Prostate gland (tissue), 2 donors: ENCODE measurements around the gene RNASEL. TPM values are rescaled to one million over a fixed set of nuclear protein-coding genes. Genes with fewer than 3 reads are reported as not detected.

ENCODE experiments used
- DNase-seq: peaks from one replicate; pipeline ENCODE4 v3.0.0-alpha.2; 2019; ENCODE audit warnings: low spot score
- H3K27ac ChIP-seq, 2 donors: fragments of 200-600 bp; sonication (generic); 2 replicates each; pipeline ENCODE4 v1.5.1; 2017 to 2019
- H3K27me3 ChIP-seq: fragments of 200-600 bp; sonication (generic); replicated peaks from 2 replicates; pipeline ENCODE4 v1.5.1; 2019; ENCODE audit not compliant: insufficient read depth
- H3K36me3 ChIP-seq, 2 donors: fragments of 200-600 bp; sonication (generic); 1 replicate in 1 of 2; 2 replicates in 1 of 2; pipeline versions ENCODE4 v1.5.1 to v1.8.1; 2017 to 2019
- H3K4me1 ChIP-seq: fragments of 200-600 bp; sonication (generic); replicated peaks from 2 replicates; pipeline ENCODE4 v1.5.1; 2019
- H3K4me3 ChIP-seq, 2 donors: fragments of 200-600 bp; sonication (generic); 2 replicates each; pipeline ENCODE4 v1.5.1; 2017 to 2019
- H3K9me3 ChIP-seq: fragments of 200-600 bp; sonication (generic); 2 replicates; pipeline ENCODE4 v1.5.1; 2017
- POLR2A ChIP-seq: fragments of 450-650 bp; IDR thresholded peaks from one replicate; pipeline ENCODE4 v1.6.1; 2016; ENCODE audit warnings: antibody characterized with exemption, mild to moderate bottlenecking
- POLR2AphosphoS5 ChIP-seq: sonication (generic); formaldehyde crosslinking; IDR thresholded peaks from one replicate; pipeline ENCODE4 v1.6.1; 2017; ENCODE audit warnings: antibody characterized with exemption
- WGBS: methylation state at CpG from one replicate; pipeline ENCODE4 v1.1.5; 2018; 5-methylcytosine and 5-hydroxymethylcytosine counted together
- intact Hi-C: fragments of 100-400 bp; cut with DNase I; formaldehyde crosslinking; loops from one replicate; pipeline ENCODE4 v1.14.2; 2022
- total RNA-seq, 2 donors: library from RNA; depleted of rRNA; stranded (reverse); fragments of >200 nt; gene quantifications; one replicate each; pipeline ENCODE4 v1.1.0, GENCODE V29; 2016
- TF ChIP-seq, protein P1 (sequence below), 4 experiments: fragments of 200-600 bp in 2 of 4; fragments of 450-650 bp in 2 of 4; sonication (generic) in 2 of 4; IDR thresholded peaks; 1 replicate in 3 of 4; 2 replicates in 1 of 4; pipeline ENCODE4 v1.5.1; 2016 to 2019; ENCODE audit warnings: antibody characterized with exemption in 4 of 4, mild to moderate bottlenecking in 2 of 4, moderate library complexity in 2 of 4

RNASEL gene, protein sequence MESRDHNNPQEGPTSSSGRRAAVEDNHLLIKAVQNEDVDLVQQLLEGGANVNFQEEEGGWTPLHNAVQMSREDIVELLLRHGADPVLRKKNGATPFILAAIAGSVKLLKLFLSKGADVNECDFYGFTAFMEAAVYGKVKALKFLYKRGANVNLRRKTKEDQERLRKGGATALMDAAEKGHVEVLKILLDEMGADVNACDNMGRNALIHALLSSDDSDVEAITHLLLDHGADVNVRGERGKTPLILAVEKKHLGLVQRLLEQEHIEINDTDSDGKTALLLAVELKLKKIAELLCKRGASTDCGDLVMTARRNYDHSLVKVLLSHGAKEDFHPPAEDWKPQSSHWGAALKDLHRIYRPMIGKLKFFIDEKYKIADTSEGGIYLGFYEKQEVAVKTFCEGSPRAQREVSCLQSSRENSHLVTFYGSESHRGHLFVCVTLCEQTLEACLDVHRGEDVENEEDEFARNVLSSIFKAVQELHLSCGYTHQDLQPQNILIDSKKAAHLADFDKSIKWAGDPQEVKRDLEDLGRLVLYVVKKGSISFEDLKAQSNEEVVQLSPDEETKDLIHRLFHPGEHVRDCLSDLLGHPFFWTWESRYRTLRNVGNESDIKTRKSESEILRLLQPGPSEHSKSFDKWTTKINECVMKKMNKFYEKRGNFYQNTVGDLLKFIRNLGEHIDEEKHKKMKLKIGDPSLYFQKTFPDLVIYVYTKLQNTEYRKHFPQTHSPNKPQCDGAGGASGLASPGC
- total RNA-seq = 10 to 100 TPM in 1 of 2 donors, 1 to 10 TPM in 1; 7.6 to 10.7 TPM

DNA sequence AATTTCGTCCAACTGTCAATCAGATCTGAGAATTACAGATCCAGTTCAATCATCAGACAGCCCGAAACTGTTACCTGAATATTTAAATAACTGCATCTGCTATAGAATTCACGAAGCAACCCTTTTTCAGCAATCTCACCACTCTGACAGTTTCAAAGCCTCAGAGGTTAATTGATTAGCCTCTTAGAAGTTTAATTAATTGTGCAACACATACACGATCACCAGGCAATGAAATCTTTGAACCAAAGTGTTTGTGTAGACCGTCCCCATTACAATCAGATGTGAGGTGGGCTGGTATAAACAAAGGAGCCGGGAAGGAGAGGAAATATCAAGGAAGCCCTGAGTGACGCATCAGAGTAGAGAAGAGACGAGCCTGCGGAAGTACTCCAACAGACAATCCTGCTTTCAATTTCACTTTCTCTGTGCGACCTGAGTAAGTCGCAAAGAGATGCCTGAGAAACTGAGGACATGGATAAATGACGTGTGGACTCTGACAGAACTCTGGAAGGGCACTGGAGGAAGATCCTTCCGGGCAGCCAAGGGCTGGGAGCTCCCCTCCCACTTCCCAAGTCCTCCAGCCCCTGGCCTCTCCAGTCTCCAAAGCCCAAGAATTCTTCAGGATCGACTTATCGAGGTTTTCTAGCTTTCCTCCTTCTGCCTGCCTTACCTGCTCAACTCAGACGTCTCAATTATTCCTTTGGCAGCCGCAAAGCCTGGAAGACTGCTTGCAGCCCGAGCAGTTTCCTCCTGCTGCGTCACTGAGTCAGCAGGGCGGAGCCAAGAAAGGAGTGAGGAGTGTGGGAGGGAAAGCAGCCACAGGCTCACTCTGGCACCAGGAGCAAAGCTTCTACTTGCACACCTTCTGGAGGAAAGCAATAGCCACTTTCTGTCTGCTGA lies at the start of gene RNASEL:
Gene RNASEL, minus strand, starts transcription at position 757 of the 897 bp plus-strand sequence. CDS start 2,450 bp downstream, outside the sequence.
- intact Hi-C loops = loop anchor here (5.0 kb wide), 2 partner anchors 446 to 501 kb away; no protein-coding TSS in a partner anchor
- peak within 1 kb of the TSS; percentile 95 to 98 for H3K27ac ChIP-seq
- no peaks in the 10 kb centered on the region for H3K36me3 ChIP-seq
- TF ChIP-seq POLR2A (peak; percentile 50), POLR2AphosphoS5 (peak; percentile 69)
- TF ChIP-seq, protein P1, sequence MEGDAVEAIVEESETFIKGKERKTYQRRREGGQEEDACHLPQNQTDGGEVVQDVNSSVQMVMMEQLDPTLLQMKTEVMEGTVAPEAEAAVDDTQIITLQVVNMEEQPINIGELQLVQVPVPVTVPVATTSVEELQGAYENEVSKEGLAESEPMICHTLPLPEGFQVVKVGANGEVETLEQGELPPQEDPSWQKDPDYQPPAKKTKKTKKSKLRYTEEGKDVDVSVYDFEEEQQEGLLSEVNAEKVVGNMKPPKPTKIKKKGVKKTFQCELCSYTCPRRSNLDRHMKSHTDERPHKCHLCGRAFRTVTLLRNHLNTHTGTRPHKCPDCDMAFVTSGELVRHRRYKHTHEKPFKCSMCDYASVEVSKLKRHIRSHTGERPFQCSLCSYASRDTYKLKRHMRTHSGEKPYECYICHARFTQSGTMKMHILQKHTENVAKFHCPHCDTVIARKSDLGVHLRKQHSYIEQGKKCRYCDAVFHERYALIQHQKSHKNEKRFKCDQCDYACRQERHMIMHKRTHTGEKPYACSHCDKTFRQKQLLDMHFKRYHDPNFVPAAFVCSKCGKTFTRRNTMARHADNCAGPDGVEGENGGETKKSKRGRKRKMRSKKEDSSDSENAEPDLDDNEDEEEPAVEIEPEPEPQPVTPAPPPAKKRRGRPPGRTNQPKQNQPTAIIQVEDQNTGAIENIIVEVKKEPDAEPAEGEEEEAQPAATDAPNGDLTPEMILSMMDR (IDR thresholded peaks at IDR 0.05) = peak in 1 of 4 experiments; percentile 13
- H3K27me3 ChIP-seq = no peaks in the 10 kb centered on the region
- peak; percentile 76 for DNase-seq
- no peaks in the 10 kb centered on the region for H3K9me3 ChIP-seq
- peak within 1 kb of the TSS; percentile 60 to 69 for H3K4me3 ChIP-seq
- 4% methylated on average over 20 of the region's 20 CpGs for WGBS
- no peaks in the 10 kb centered on the region for H3K4me1 ChIP-seq

DNA sequence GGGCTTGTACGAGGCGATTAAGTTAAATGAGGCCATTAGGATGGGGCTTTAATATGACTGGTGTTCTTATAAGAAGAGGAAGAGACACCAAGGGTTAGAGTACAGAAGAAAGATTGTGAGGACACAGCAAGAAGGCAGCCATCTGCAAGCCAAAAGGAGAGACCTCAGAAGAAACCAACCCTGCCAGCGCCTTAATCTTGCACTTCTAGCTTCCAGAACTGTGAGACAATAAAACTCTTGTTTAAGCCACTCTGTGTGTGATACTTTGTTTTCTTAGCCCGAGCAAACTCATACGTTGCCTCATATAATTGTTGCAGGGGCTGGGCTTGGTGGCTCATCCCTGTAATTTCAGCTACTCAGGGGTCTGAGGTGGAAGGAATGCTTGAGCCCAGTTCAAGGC lies 48.7 kb upstream of the RNASEL start:
- no peak overlapping the region for H3K27ac ChIP-seq
- H3K4me3 ChIP-seq = no peak overlapping the region
- no peaks in the 10 kb centered on the region for H3K4me1 ChIP-seq
- no peaks in the 10 kb centered on the region for H3K36me3 ChIP-seq
- no peaks in the 10 kb centered on the region for H3K27me3 ChIP-seq
- no peak for DNase-seq
- 72% methylated on average over 5 of the region's 5 CpGs for WGBS
- H3K9me3 ChIP-seq = no peaks in the 10 kb centered on the region
- no peak for TF ChIP-seq POLR2AphosphoS5
- no peak for TF ChIP-seq POLR2A
- TF ChIP-seq, protein P1 (IDR thresholded peaks at IDR 0.05) = no peak
- intact Hi-C loops = no loop called here

DNA sequence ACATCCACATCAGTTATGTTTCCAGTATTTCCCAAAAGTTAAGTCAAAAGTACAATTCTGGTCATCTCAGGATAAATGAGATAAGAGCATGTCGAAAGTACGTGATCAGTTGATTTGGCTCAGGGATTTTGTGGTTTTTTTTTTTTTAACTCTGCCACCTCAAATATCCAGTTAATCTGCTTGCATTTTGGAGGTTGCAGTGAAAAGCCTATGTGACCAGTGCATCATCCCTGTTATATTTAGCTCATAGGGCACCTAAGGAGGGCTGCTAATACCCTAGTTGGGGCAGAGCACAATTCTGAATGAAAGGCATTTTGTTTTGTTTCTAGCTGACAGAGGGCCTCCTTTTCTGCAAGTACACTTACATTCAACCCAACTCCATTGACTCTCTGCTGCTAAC lies 46.8 kb upstream of the RNASEL start:
- no peak for DNase-seq
- Histone ChIP-seq H3K36me3 (no peaks in the 10 kb centered on the region), H3K9me3 (no peaks in the 10 kb centered on the region), H3K4me1 (no peaks in the 10 kb centered on the region), H3K4me3 (no peak overlapping the region), H3K27me3 (no peaks in the 10 kb centered on the region), H3K27ac (no peak overlapping the region)
- intact Hi-C loops = no loop called here
- WGBS = 71% methylated on average over 2 of the region's 2 CpGs
- TF ChIP-seq, protein P1 (IDR thresholded peaks at IDR 0.05) = no peak
- TF ChIP-seq POLR2AphosphoS5 (no peak), POLR2A (no peak)

DNA sequence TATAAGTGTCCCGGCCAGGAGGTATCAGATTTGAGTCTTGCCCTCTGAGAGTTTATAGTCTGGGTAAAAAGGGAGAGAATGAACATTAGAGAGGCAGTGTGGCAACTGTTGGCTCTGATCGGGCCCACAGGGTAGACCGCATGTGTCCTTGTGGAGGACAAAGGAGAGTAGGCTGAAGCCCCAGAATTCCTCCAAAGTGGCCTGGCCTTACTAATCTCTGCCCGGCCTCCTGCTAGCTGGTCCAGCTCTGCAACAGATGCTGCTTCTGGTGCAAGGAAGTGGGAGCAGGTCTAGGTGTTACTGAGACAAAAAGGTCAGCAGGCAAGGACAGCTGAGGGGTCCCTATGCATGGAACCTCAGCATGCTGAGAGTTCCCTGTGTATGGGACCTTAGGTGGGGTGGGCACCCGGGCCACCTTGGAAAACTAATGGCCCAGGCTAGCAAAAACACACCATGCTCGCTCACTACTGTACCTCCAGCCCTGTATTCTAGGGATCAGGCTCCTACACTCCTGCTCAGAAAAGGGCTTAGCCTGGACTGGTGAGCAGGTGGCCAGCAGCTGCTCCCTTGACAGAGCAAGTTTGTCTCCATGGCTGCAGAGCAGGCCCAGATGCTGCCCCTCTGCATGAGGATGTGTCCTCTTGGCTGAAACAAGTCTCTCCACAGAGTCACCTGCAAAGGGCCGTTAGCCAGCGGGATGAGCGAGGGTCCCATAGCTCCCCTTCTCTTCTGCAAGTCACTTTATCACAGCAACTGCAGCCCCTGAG lies 45.4 kb upstream of the RNASEL start:
- Histone ChIP-seq H3K4me1 (no peaks in the 10 kb centered on the region), H3K36me3 (no peaks in the 10 kb centered on the region), H3K4me3 (no peak overlapping the region), H3K27ac (no peak overlapping the region), H3K27me3 (no peaks in the 10 kb centered on the region), H3K9me3 (no peaks in the 10 kb centered on the region)
- no peak for DNase-seq
- intact Hi-C loops = no loop called here
- TF ChIP-seq POLR2A (no peak), POLR2AphosphoS5 (no peak)
- TF ChIP-seq, protein P1 (IDR thresholded peaks at IDR 0.05) = no peak
- 93% methylated on average over 9 of the region's 9 CpGs for WGBS
